ENCODE data around the gene FASTK. TPM values are rescaled to one million over a fixed set of nuclear protein-coding genes. Genes with fewer than 3 reads are reported as not detected.
A peak's percentile ranks its signal among the peaks of the same experiment; 100 is the strongest.
"Not testable (repeated sequence)": the region's sequence is repeated elsewhere in the genome, so short reads cannot be mapped to it uniquely, and the experiment has no call there.

FASTK gene
- total RNA-seq, 1 donor from 2014 or later, result 96.3 TPM

GRCh38 chr7:151051108-151051507 lies 29.5 kb downstream of the FASTK start:
- peaks cover 13% of the 10 kb centered on the region for H3K4me1 Mint-ChIP-seq (ENCODE audit: low read depth)
- intact Hi-C loops (cut with micrococcal nuclease), result no loop called here
- no peaks in the 10 kb centered on the region for H3K9me3 Mint-ChIP-seq
- H3K4me3 Mint-ChIP-seq, result no peak overlapping the region
- H3K27ac Mint-ChIP-seq, result no peak overlapping the region
- peak; percentile 58 for DNase-seq (ENCODE audit: low spot score)
- H3K27me3 Mint-ChIP-seq (ENCODE audit: insufficient read depth), result peaks cover 10% of the 10 kb centered on the region
- H3K36me3 Mint-ChIP-seq (ENCODE audit: low read depth), result peaks cover 5% of the 10 kb centered on the region

- Mint-ChIP-seq H3K36me3 (ENCODE audit: low read depth) (peaks cover 7% of the 10 kb centered on the region), H3K4me1 (ENCODE audit: low read depth) (peaks cover 12% of the 10 kb centered on the region), H3K27me3 (ENCODE audit: insufficient read depth) (peaks cover 10% of the 10 kb centered on the region), H3K27ac (no peak overlapping the region), H3K4me3 (no peak overlapping the region), H3K9me3 (no peaks in the 10 kb centered on the region)
- no peak for DNase-seq (ENCODE audit: low spot score)
- intact Hi-C loops (cut with micrococcal nuclease), result no loop called here
These were observed 31.6 kb downstream of the FASTK start for GRCh38 chr7:151048911-151049463.

- DNase-seq (ENCODE audit: low spot score), result no peak
- peaks cover 9% of the 10 kb centered on the region for H3K4me1 Mint-ChIP-seq (ENCODE audit: low read depth)
- no peak within 1 kb of the TSS for H3K4me3 Mint-ChIP-seq
- H3K27me3 Mint-ChIP-seq (ENCODE audit: insufficient read depth), result peaks cover 10% of the 10 kb centered on the region
- no peaks in the 10 kb centered on the region for H3K9me3 Mint-ChIP-seq
- H3K36me3 Mint-ChIP-seq (ENCODE audit: low read depth), result peaks cover 7% of the 10 kb centered on the region
- intact Hi-C loops (cut with micrococcal nuclease), result no loop called here
- H3K27ac Mint-ChIP-seq, result no peak within 1 kb of the TSS
These were observed 32.4 kb downstream of the FASTK start, which contains the start of gene ASIC3 for GRCh38 chr7:151047976-151048815. Gene ASIC3, plus strand, starts transcription at chr7:151048531. Its CDS starts 355 bp downstream, at chr7:151048886.

GRCh38 chr7:151046603-151047573 lies 33.7 kb downstream of the FASTK start:
- DNase-seq (ENCODE audit: low spot score), result no peak
- Mint-ChIP-seq H3K27me3 (ENCODE audit: insufficient read depth) (peaks cover 10% of the 10 kb centered on the region), H3K4me3 (no peak overlapping the region), H3K9me3 (no peaks in the 10 kb centered on the region), H3K27ac (no peak overlapping the region), H3K4me1 (ENCODE audit: low read depth) (no peaks in the 10 kb centered on the region), H3K36me3 (ENCODE audit: low read depth) (peaks cover 2% of the 10 kb centered on the region)
- intact Hi-C loops (cut with micrococcal nuclease), result no loop called here

GRCh38 chr7:151045967-151046366 lies 34.6 kb downstream of the FASTK start:
- Mint-ChIP-seq H3K9me3 (no peaks in the 10 kb centered on the region), H3K36me3 (ENCODE audit: low read depth) (peaks cover 2% of the 10 kb centered on the region), H3K27ac (no peak overlapping the region), H3K27me3 (ENCODE audit: insufficient read depth) (peaks cover 10% of the 10 kb centered on the region), H3K4me1 (ENCODE audit: low read depth) (no peaks in the 10 kb centered on the region), H3K4me3 (no peak overlapping the region)
- no peak for DNase-seq (ENCODE audit: low spot score)
- intact Hi-C loops (cut with micrococcal nuclease), result no loop called here

GRCh38 chr7:151045262-151045661 lies 35.3 kb downstream of the FASTK start:
- Mint-ChIP-seq H3K27ac (no peak overlapping the region), H3K4me1 (ENCODE audit: low read depth) (no peaks in the 10 kb centered on the region), H3K27me3 (ENCODE audit: insufficient read depth) (peaks cover 6% of the 10 kb centered on the region), H3K4me3 (no peak overlapping the region), H3K36me3 (ENCODE audit: low read depth) (peaks cover 2% of the 10 kb centered on the region), H3K9me3 (no peaks in the 10 kb centered on the region)
- DNase-seq (ENCODE audit: low spot score), result no peak
- intact Hi-C loops (cut with micrococcal nuclease), result no loop called here

- DNase-seq (ENCODE audit: low spot score), result no peak
- Mint-ChIP-seq H3K36me3 (ENCODE audit: low read depth) (peaks cover 4% of the 10 kb centered on the region), H3K4me3 (no peak overlapping the region), H3K4me1 (ENCODE audit: low read depth) (peaks cover 12% of the 10 kb centered on the region), H3K9me3 (no peaks in the 10 kb centered on the region), H3K27ac (no peak overlapping the region), H3K27me3 (ENCODE audit: insufficient read depth) (no peaks in the 10 kb centered on the region)
- intact Hi-C loops (cut with micrococcal nuclease), result no loop called here
These were observed 36.6 kb downstream of the FASTK start for GRCh38 chr7:151043959-151044358.

- H3K4me3 Mint-ChIP-seq; DNase-seq (ENCODE audit: low spot score); H3K27ac Mint-ChIP-seq; intact Hi-C loops (cut with micrococcal nuclease); H3K9me3 Mint-ChIP-seq; H3K27me3 Mint-ChIP-seq (ENCODE audit: insufficient read depth); H3K36me3 Mint-ChIP-seq (ENCODE audit: low read depth): not testable (repeated sequence)
- peaks cover 17% of the 10 kb centered on the region for H3K4me1 Mint-ChIP-seq (ENCODE audit: low read depth)
These were observed 37.2 kb downstream of the FASTK start for GRCh38 chr7:151043449-151043848.

GRCh38 chr7:151040616-151041375 lies 39.8 kb downstream of the FASTK start:
- Mint-ChIP-seq H3K27ac (no peak overlapping the region), H3K27me3 (ENCODE audit: insufficient read depth) (no peaks in the 10 kb centered on the region)

GRCh38 chr7:151039850-151040548 lies 40.6 kb downstream of the FASTK start:
- peak overlapping the region; percentile 96 for H3K27ac Mint-ChIP-seq
- DNase-seq (ENCODE audit: low spot score), result no peak
- intact Hi-C loops (cut with micrococcal nuclease), result loop anchor here (1.0 kb wide), 5 partner anchors 12 to 40 kb away; partner anchors contain the start of genes ABCB8 and FASTK
- H3K36me3 Mint-ChIP-seq (ENCODE audit: low read depth), result peaks cover 4% of the 10 kb centered on the region
- no peaks in the 10 kb centered on the region for H3K9me3 Mint-ChIP-seq
- no peak overlapping the region for H3K4me3 Mint-ChIP-seq
- H3K4me1 Mint-ChIP-seq (ENCODE audit: low read depth), result peaks cover 18% of the 10 kb centered on the region
- H3K27me3 Mint-ChIP-seq (ENCODE audit: insufficient read depth), result no peaks in the 10 kb centered on the region

More at GRCh38 chr7:151040616-151041375, 39.8 kb downstream of the FASTK start:
- DNase-seq (ENCODE audit: low spot score), result no peak
- Mint-ChIP-seq H3K36me3 (ENCODE audit: low read depth) (peaks cover 4% of the 10 kb centered on the region), H3K4me3 (no peak overlapping the region), H3K9me3 (no peaks in the 10 kb centered on the region), H3K4me1 (ENCODE audit: low read depth) (peaks cover 18% of the 10 kb centered on the region)
- intact Hi-C loops (cut with micrococcal nuclease), result no loop called here

- peak overlapping the region; percentile 19 for H3K4me3 Mint-ChIP-seq
- no peak for DNase-seq (ENCODE audit: low spot score)
- intact Hi-C loops (cut with micrococcal nuclease), result loop anchor here (1.0 kb wide), 5 partner anchors 11 to 41 kb away; partner anchors contain the start of genes ABCB8 and FASTK
- H3K36me3 Mint-ChIP-seq (ENCODE audit: low read depth), result peaks cover 2% of the 10 kb centered on the region
- no peaks in the 10 kb centered on the region for H3K27me3 Mint-ChIP-seq (ENCODE audit: insufficient read depth)
- peaks cover 18% of the 10 kb centered on the region for H3K4me1 Mint-ChIP-seq (ENCODE audit: low read depth)
- no peaks in the 10 kb centered on the region for H3K9me3 Mint-ChIP-seq
- peak overlapping the region; percentile 96 for H3K27ac Mint-ChIP-seq
These were observed 41.4 kb downstream of the FASTK start for GRCh38 chr7:151038951-151039849.
